GF-D8 (cell line): Measurements from ENCODE around the gene SNX18.
"Not testable (repeated sequence)": the region's sequence is repeated elsewhere in the genome, so short reads cannot be mapped to it uniquely, and the experiment has no call there.

Experiments used
- DNase-seq: peaks from one replicate; lab custom pipeline; 2025; lab: John Stamatoyannopoulos, UW

SNX18 gene

GRCh38 chr5:54519509-54519876 is 1.9 kb downstream of the SNX18 start:
- DNase-seq, result no peak

GRCh38 chr5:54520438-54520846 is 2.9 kb downstream of the SNX18 start:
- DNase-seq, result no peak

- DNase-seq, result no peak
Measured at GRCh38 chr5:54520940-54521339, 3.4 kb downstream of the SNX18 start.

GRCh38 chr5:54521856-54522479 is 4.4 kb downstream of the SNX18 start:
- DNase-seq, result no peak

- DNase-seq, result no peak
Measured at GRCh38 chr5:54523534-54523933, 6.0 kb downstream of the SNX18 start.

GRCh38 chr5:54524082-54524481 is 6.5 kb downstream of the SNX18 start:
- DNase-seq, result no peak

GRCh38 chr5:54524704-54525103 is 7.1 kb downstream of the SNX18 start:
- DNase-seq, result no peak

- DNase-seq, result no peak
Measured at GRCh38 chr5:54525261-54525660, 7.7 kb downstream of the SNX18 start.

- DNase-seq, result no peak
Measured at GRCh38 chr5:54525692-54526091, 8.1 kb downstream of the SNX18 start.

GRCh38 chr5:54526604-54527288 is 9.2 kb downstream of the SNX18 start:
- DNase-seq, result no peak

- DNase-seq, result no peak
Measured at GRCh38 chr5:54528633-54529209, 11.2 kb downstream of the SNX18 start.

- DNase-seq, result no peak
Measured at GRCh38 chr5:54529565-54529964, 12.0 kb downstream of the SNX18 start.

- DNase-seq, result no peak
Measured at GRCh38 chr5:54531546-54531945, 14.0 kb downstream of the SNX18 start.

- DNase-seq, result no peak
Measured at GRCh38 chr5:54533541-54534190, 16.1 kb downstream of the SNX18 start.

GRCh38 chr5:54534191-54535004 is 16.8 kb downstream of the SNX18 start:
- DNase-seq, result no peak

GRCh38 chr5:54535149-54535844 is 17.7 kb downstream of the SNX18 start:
- DNase-seq, result no peak

- not testable (repeated sequence) for DNase-seq
Measured at GRCh38 chr5:54536375-54536774, 18.8 kb downstream of the SNX18 start.

GRCh38 chr5:54536861-54537260 is 19.3 kb downstream of the SNX18 start:
- not testable (repeated sequence) for DNase-seq

GRCh38 chr5:54537725-54538124 is 20.2 kb downstream of the SNX18 start:
- no peak for DNase-seq

- no peak for DNase-seq
Measured at GRCh38 chr5:54538156-54538555, 20.6 kb downstream of the SNX18 start.

- DNase-seq, result no peak
Measured at GRCh38 chr5:54539001-54539400, 21.4 kb downstream of the SNX18 start.

GRCh38 chr5:54540286-54540685 is 22.7 kb downstream of the SNX18 start:
- no peak for DNase-seq
